ENCODE data around the gene ADGRL3.
"Not testable (repeated sequence)": the region's sequence is repeated elsewhere in the genome, so short reads cannot be mapped to it uniquely, and the experiment has no call there.

ADGRL3 gene

GRCh38 chr4:61723492-61723891 lies 523.4 kb downstream of the ADGRL3 start:
- H2AFZ ChIP-seq (ENCODE audit: low read depth, low read length): no peak overlapping the region
- no peaks in the 10 kb centered on the region for H3K9me3 ChIP-seq (ENCODE audit: low read length)
- H3K27me3 ChIP-seq (ENCODE audit: insufficient read depth, low read length): no peaks in the 10 kb centered on the region
- H3K4me1 ChIP-seq (ENCODE audit: insufficient read depth, low read length): no peaks in the 10 kb centered on the region
- no peak overlapping the region for H3K4me3 ChIP-seq (ENCODE audit: low read length)
- peaks cover 4% of the 10 kb centered on the region for H3K36me3 ChIP-seq (ENCODE audit: insufficient read depth, low read length)

GRCh38 chr4:61727286-61727685 lies 527.2 kb downstream of the ADGRL3 start:
- Histone ChIP-seq H3K9me3 (ENCODE audit: low read length) (no peaks in the 10 kb centered on the region), H2AFZ (ENCODE audit: low read depth, low read length) (no peak overlapping the region), H3K4me1 (ENCODE audit: insufficient read depth, low read length) (no peaks in the 10 kb centered on the region), H3K36me3 (ENCODE audit: insufficient read depth, low read length) (no peaks in the 10 kb centered on the region), H3K4me3 (ENCODE audit: low read length) (no peak overlapping the region), H3K27me3 (ENCODE audit: insufficient read depth, low read length) (no peaks in the 10 kb centered on the region)

- Histone ChIP-seq H3K9me3 (ENCODE audit: low read length) (peaks cover 11% of the 10 kb centered on the region), H3K4me3 (ENCODE audit: low read length) (no peak overlapping the region), H3K4me1 (ENCODE audit: insufficient read depth, low read length) (no peaks in the 10 kb centered on the region), H3K36me3 (ENCODE audit: insufficient read depth, low read length) (peaks cover 18% of the 10 kb centered on the region), H3K27me3 (ENCODE audit: insufficient read depth, low read length) (no peaks in the 10 kb centered on the region), H2AFZ (ENCODE audit: low read depth, low read length) (no peak overlapping the region)
Measured at GRCh38 chr4:61734409-61734808, 534.3 kb downstream of the ADGRL3 start.

- no peaks in the 10 kb centered on the region for H3K27me3 ChIP-seq (ENCODE audit: insufficient read depth, low read length)
- H3K36me3 ChIP-seq (ENCODE audit: insufficient read depth, low read length): peaks cover 5% of the 10 kb centered on the region
- H3K4me3 ChIP-seq (ENCODE audit: low read length): no peak overlapping the region
- peaks cover 17% of the 10 kb centered on the region for H3K4me1 ChIP-seq (ENCODE audit: insufficient read depth, low read length)
- no peak overlapping the region for H2AFZ ChIP-seq (ENCODE audit: low read depth, low read length)
- no peaks in the 10 kb centered on the region for H3K9me3 ChIP-seq (ENCODE audit: low read length)
Measured at GRCh38 chr4:61739887-61740286, 539.8 kb downstream of the ADGRL3 start.

- Histone ChIP-seq H3K9me3 (ENCODE audit: low read length) (no peaks in the 10 kb centered on the region), H3K4me3 (ENCODE audit: low read length) (no peak overlapping the region), H2AFZ (ENCODE audit: low read depth, low read length) (no peak overlapping the region), H3K36me3 (ENCODE audit: insufficient read depth, low read length) (no peaks in the 10 kb centered on the region), H3K4me1 (ENCODE audit: insufficient read depth, low read length) (peaks cover 17% of the 10 kb centered on the region), H3K27me3 (ENCODE audit: insufficient read depth, low read length) (no peaks in the 10 kb centered on the region)
Measured at GRCh38 chr4:61740886-61741285, 540.8 kb downstream of the ADGRL3 start.

GRCh38 chr4:61741327-61742096 lies 541.4 kb downstream of the ADGRL3 start:
- Histone ChIP-seq H3K36me3 (ENCODE audit: insufficient read depth, low read length) (no peaks in the 10 kb centered on the region), H2AFZ (ENCODE audit: low read depth, low read length) (no peak overlapping the region), H3K4me3 (ENCODE audit: low read length) (no peak overlapping the region), H3K27me3 (ENCODE audit: insufficient read depth, low read length) (no peaks in the 10 kb centered on the region), H3K4me1 (ENCODE audit: insufficient read depth, low read length) (peaks cover 17% of the 10 kb centered on the region), H3K9me3 (ENCODE audit: low read length) (no peaks in the 10 kb centered on the region)

GRCh38 chr4:61750810-61751209 lies 550.7 kb downstream of the ADGRL3 start:
- H3K4me1 ChIP-seq (ENCODE audit: insufficient read depth, low read length): no peaks in the 10 kb centered on the region

GRCh38 chr4:61752617-61753016 lies 552.5 kb downstream of the ADGRL3 start:
- Histone ChIP-seq H3K4me3 (ENCODE audit: low read length) (no peak overlapping the region), H3K9me3 (ENCODE audit: low read length) (peaks cover 4% of the 10 kb centered on the region), H3K4me1 (ENCODE audit: insufficient read depth, low read length) (no peaks in the 10 kb centered on the region), H2AFZ (ENCODE audit: low read depth, low read length) (no peak overlapping the region), H3K27me3 (ENCODE audit: insufficient read depth, low read length) (no peaks in the 10 kb centered on the region), H3K36me3 (ENCODE audit: insufficient read depth, low read length) (no peaks in the 10 kb centered on the region)

More at GRCh38 chr4:61750810-61751209, 550.7 kb downstream of the ADGRL3 start:
- Histone ChIP-seq H3K27me3 (ENCODE audit: insufficient read depth, low read length) (no peaks in the 10 kb centered on the region), H3K9me3 (ENCODE audit: low read length) (peaks cover 4% of the 10 kb centered on the region), H3K4me3 (ENCODE audit: low read length) (no peak overlapping the region), H2AFZ (ENCODE audit: low read depth, low read length) (no peak overlapping the region), H3K36me3 (ENCODE audit: insufficient read depth, low read length) (no peaks in the 10 kb centered on the region)

GRCh38 chr4:61753739-61754138 lies 553.6 kb downstream of the ADGRL3 start:
- no peaks in the 10 kb centered on the region for H3K4me1 ChIP-seq (ENCODE audit: insufficient read depth, low read length)
- no peak overlapping the region for H2AFZ ChIP-seq (ENCODE audit: low read depth, low read length)
- H3K27me3 ChIP-seq (ENCODE audit: insufficient read depth, low read length): no peaks in the 10 kb centered on the region
- H3K36me3 ChIP-seq (ENCODE audit: insufficient read depth, low read length): no peaks in the 10 kb centered on the region
- H3K9me3 ChIP-seq (ENCODE audit: low read length): peaks cover 4% of the 10 kb centered on the region
- H3K4me3 ChIP-seq (ENCODE audit: low read length): no peak overlapping the region

- not testable (repeated sequence) for H3K4me1 ChIP-seq (ENCODE audit: insufficient read depth, low read length); H3K27me3 ChIP-seq (ENCODE audit: insufficient read depth, low read length); H2AFZ ChIP-seq (ENCODE audit: low read depth, low read length); H3K4me3 ChIP-seq (ENCODE audit: low read length); H3K36me3 ChIP-seq (ENCODE audit: insufficient read depth, low read length)
- H3K9me3 ChIP-seq (ENCODE audit: low read length): peaks cover 13% of the 10 kb centered on the region
Measured at GRCh38 chr4:61756937-61757336, 556.8 kb downstream of the ADGRL3 start.

GRCh38 chr4:61757983-61758382 lies 557.9 kb downstream of the ADGRL3 start:
- not testable (repeated sequence) for H3K4me3 ChIP-seq (ENCODE audit: low read length); H3K9me3 ChIP-seq (ENCODE audit: low read length); H3K36me3 ChIP-seq (ENCODE audit: insufficient read depth, low read length); H2AFZ ChIP-seq (ENCODE audit: low read depth, low read length); H3K4me1 ChIP-seq (ENCODE audit: insufficient read depth, low read length); H3K27me3 ChIP-seq (ENCODE audit: insufficient read depth, low read length)

GRCh38 chr4:61758596-61758995 lies 558.5 kb downstream of the ADGRL3 start:
- H2AFZ ChIP-seq (ENCODE audit: low read depth, low read length); H3K27me3 ChIP-seq (ENCODE audit: insufficient read depth, low read length); H3K36me3 ChIP-seq (ENCODE audit: insufficient read depth, low read length); H3K4me1 ChIP-seq (ENCODE audit: insufficient read depth, low read length); H3K4me3 ChIP-seq (ENCODE audit: low read length); H3K9me3 ChIP-seq (ENCODE audit: low read length): not testable (repeated sequence)

- not testable (repeated sequence) for H2AFZ ChIP-seq (ENCODE audit: low read depth, low read length); H3K27me3 ChIP-seq (ENCODE audit: insufficient read depth, low read length); H3K36me3 ChIP-seq (ENCODE audit: insufficient read depth, low read length); H3K4me1 ChIP-seq (ENCODE audit: insufficient read depth, low read length); H3K4me3 ChIP-seq (ENCODE audit: low read length); H3K9me3 ChIP-seq (ENCODE audit: low read length)
Measured at GRCh38 chr4:61759245-61759644, 559.1 kb downstream of the ADGRL3 start.

GRCh38 chr4:61759885-61760284 lies 559.8 kb downstream of the ADGRL3 start:
- not testable (repeated sequence) for H3K27me3 ChIP-seq (ENCODE audit: insufficient read depth, low read length); H3K4me1 ChIP-seq (ENCODE audit: insufficient read depth, low read length); H3K9me3 ChIP-seq (ENCODE audit: low read length); H3K4me3 ChIP-seq (ENCODE audit: low read length); H3K36me3 ChIP-seq (ENCODE audit: insufficient read depth, low read length); H2AFZ ChIP-seq (ENCODE audit: low read depth, low read length)
